Astrocyte of the spinal cord (primary cell): ENCODE measurements around the gene CA5A.
"Not testable (repeated sequence)": the region's sequence is repeated elsewhere in the genome, so short reads cannot be mapped to it uniquely, and the experiment has no call there.

Experiments used
- DNase-seq: peaks from one replicate; pipeline ENCODE4 v3.0.0; 2011; ENCODE audit warnings: low read depth, low spot score
- H3K4me3 ChIP-seq: 2 replicates; pipeline ENCODE4 v1.5.1; 2011; ENCODE audit warnings: low read depth, mild to moderate bottlenecking, low read length, moderate library complexity
- CTCF ChIP-seq: IDR thresholded peaks from 2 replicates; pipeline ENCODE4 v1.5.1; 2012; ENCODE audit warnings: low read depth, mild to moderate bottlenecking, low read length, inconsistent platforms
- in situ Hi-C: cut with HindIII; loops from 2 replicates; pipeline ENCODE4 v1.10.0; 2017; ENCODE audit warnings: low sequenced_read_pairs

CA5A gene

GRCh38 chr16:87860553-87861299 lies 75.6 kb downstream of the CA5A start:
- in situ Hi-C loops = no loop called here
- H3K4me3 ChIP-seq = no peak overlapping the region
- peak; percentile 81 for DNase-seq
- TF ChIP-seq CTCF = no peak

- in situ Hi-C loops, DNase-seq, H3K4me3 ChIP-seq: not testable (repeated sequence)
Observed at GRCh38 chr16:87858151-87858993, 78.0 kb downstream of the CA5A start.

- DNase-seq = no peak
- no peak overlapping the region for H3K4me3 ChIP-seq
- in situ Hi-C loops = no loop called here
- TF ChIP-seq CTCF = no peak
Observed at GRCh38 chr16:87856791-87857228, 79.5 kb downstream of the CA5A start.

GRCh38 chr16:87855852-87856715 lies 80.2 kb downstream of the CA5A start:
- no peak for TF ChIP-seq CTCF
- DNase-seq = peak; percentile 81
- in situ Hi-C loops = no loop called here
- H3K4me3 ChIP-seq = no peak overlapping the region

GRCh38 chr16:87854907-87855683 lies 81.2 kb downstream of the CA5A start:
- in situ Hi-C loops = no loop called here
- TF ChIP-seq CTCF = no peak
- DNase-seq = no peak
- no peak overlapping the region for H3K4me3 ChIP-seq

- H3K4me3 ChIP-seq = no peak overlapping the region
- DNase-seq = peak; percentile 78
- no peak for TF ChIP-seq CTCF
- in situ Hi-C loops = no loop called here
Observed at GRCh38 chr16:87854053-87854906, 82.0 kb downstream of the CA5A start.
